Activated CD4-positive, alpha-beta T cell treated with anti-CD3 and anti-CD28 coated beads, Interleukin-2, amount 50 U/mL, for 16 hours (primary cell): ENCODE results near the gene LRFN4.

ENCODE experiments used
- DNase-seq: peaks from one replicate; pipeline ENCODE4 v3.0.0-alpha.2; 2020

The LRFN4 gene

GRCh38 chr11:66858939-66859685, 2.2 kb downstream of the LRFN4 start:
- no peak for DNase-seq

- DNase-seq: no peak
These were observed 3.0 kb downstream of the LRFN4 start for GRCh38 chr11:66859686-66860448.

- no peak for DNase-seq
These were observed 3.6 kb downstream of the LRFN4 start for GRCh38 chr11:66860449-66860831.

GRCh38 chr11:66861038-66861773, 4.3 kb downstream of the LRFN4 start:
- no peak for DNase-seq

- no peak for DNase-seq
These were observed 5.1 kb downstream of the LRFN4 start for GRCh38 chr11:66861774-66862558.

- no peak for DNase-seq
These were observed 5.7 kb downstream of the LRFN4 start for GRCh38 chr11:66862559-66863037.

GRCh38 chr11:66863428-66864125, 6.7 kb downstream of the LRFN4 start:
- no peak for DNase-seq

- DNase-seq: no peak
These were observed 7.5 kb downstream of the LRFN4 start for GRCh38 chr11:66864172-66864901.

GRCh38 chr11:66864924-66865697, 8.2 kb downstream of the LRFN4 start:
- no peak for DNase-seq

- no peak for DNase-seq
These were observed 9.1 kb downstream of the LRFN4 start for GRCh38 chr11:66866007-66866406.

GRCh38 chr11:66866511-66866986, 9.7 kb downstream of the LRFN4 start:
- DNase-seq: no peak

GRCh38 chr11:66867425-66868040, 10.7 kb downstream of the LRFN4 start:
- no peak for DNase-seq

- no peak for DNase-seq
These were observed 11.3 kb downstream of the LRFN4 start for GRCh38 chr11:66868082-66868725.

GRCh38 chr11:66868726-66869566, 12.1 kb downstream of the LRFN4 start:
- DNase-seq: peak; percentile 81

- no peak for DNase-seq
These were observed 12.7 kb downstream of the LRFN4 start for GRCh38 chr11:66869567-66869870.

GRCh38 chr11:66870131-66870530, 13.3 kb downstream of the LRFN4 start:
- no peak for DNase-seq

- DNase-seq: no peak
These were observed 14.0 kb downstream of the LRFN4 start for GRCh38 chr11:66870616-66871520.

GRCh38 chr11:66871521-66871901, 14.6 kb downstream of the LRFN4 start:
- no peak for DNase-seq
